CD1c-positive myeloid dendritic cell (primary cell): Measurements from ENCODE around the gene PHLDA1.

Source experiments
- DNase-seq: peaks from one replicate; pipeline ENCODE4 v3.0.0-alpha.2; 2016; ENCODE audit errors: extremely low spot score

PHLDA1 gene

GRCh38 chr12:76037130-76038103 lies 5.8 kb upstream of the PHLDA1 start:
- peak; percentile 81 for DNase-seq

- no peak for DNase-seq
These were observed 3.5 kb upstream of the PHLDA1 start for GRCh38 chr12:76035045-76035444.

DNA sequence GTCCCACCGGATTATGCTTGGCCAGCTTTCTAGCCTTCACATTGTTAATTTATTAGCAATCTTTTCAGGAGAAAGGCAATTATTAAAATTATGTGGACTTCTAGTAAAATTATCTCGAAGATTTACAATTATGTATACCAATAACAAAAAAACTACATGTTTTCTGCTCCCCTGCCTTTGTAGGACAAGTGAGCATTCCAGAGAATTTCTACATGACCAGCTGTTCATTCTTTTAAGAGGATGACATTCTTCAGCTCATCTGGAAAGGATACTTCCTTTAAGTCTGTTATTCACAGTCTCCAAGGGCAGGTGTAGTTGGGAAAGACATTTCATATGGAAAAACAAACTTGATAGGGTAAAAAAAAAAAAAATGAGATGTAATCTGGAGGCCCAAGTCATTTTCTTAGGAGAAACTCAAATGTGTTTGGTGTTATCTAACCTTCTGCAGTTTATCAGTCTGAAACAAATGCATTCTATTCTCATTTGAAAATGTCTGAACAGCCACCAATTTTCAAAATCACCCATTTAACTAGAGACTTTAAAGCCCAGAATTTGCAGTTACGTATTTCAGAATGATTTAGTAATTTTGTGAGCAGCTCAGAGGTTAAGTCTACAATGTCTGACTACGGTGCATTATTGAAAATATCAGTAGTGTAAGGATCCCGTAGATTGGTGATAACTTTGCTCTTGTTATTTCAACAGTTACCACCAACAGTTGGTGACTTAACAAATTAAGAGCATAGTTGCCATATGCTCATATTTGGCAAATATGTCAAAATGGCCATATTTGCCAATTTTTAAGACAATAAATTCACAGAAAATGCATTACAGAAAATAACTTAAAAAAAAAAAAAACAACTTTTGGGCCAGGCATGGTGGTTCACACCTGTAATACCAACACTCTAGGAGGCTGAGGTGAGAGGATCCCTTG lies 1.8 kb upstream of the PHLDA1 start:
- DNase-seq, result no peak

DNA sequence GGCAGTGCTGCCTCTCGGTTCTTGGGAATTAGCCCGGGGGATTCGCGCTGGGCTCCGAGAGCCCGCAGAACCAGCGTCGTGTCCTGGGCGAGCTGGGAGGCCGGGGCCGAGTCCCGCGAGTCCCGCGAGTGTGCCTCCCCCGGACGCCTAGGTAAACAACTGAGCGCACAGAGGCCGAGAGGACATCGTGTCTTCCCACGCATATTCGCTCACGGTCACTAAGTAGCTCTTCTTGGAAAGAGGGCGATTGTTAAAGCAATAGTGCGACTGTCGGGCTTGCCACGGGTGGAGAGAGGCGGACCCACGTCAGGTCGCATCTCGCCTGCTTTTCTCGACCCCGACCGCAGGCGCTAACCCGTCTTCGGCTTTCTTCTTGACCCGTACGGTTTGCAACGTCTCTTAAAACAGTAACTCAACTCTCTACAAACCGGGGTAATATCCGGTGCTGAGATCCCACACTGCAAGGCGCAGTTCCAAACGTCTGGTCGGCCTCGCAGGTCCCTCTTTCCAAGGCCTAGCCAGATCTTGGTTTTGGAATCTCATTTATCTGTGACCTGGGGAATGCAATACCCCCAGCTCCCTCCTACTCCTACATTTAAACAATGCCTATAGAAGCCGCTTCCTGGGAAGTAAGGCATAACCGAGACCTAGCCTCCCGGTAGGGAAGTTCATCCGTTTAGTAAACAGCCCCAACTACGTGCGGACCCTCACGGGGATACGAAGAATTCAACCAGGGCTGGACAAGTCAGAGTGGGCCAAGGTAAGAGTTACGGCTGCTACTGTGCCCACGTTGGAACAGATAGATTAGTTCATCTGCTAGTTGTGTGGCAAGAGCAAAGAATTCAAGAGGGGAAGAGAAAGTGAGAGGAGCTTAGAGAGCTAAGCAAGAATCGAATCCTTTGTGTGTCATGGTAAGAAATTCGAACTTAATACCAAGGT lies 736 bp upstream of the PHLDA1 start:
- peak; percentile 86 for DNase-seq

GRCh38 chr12:76031081-76031413 lies 529 bp downstream of the PHLDA1 start:
- no peak for DNase-seq

DNA sequence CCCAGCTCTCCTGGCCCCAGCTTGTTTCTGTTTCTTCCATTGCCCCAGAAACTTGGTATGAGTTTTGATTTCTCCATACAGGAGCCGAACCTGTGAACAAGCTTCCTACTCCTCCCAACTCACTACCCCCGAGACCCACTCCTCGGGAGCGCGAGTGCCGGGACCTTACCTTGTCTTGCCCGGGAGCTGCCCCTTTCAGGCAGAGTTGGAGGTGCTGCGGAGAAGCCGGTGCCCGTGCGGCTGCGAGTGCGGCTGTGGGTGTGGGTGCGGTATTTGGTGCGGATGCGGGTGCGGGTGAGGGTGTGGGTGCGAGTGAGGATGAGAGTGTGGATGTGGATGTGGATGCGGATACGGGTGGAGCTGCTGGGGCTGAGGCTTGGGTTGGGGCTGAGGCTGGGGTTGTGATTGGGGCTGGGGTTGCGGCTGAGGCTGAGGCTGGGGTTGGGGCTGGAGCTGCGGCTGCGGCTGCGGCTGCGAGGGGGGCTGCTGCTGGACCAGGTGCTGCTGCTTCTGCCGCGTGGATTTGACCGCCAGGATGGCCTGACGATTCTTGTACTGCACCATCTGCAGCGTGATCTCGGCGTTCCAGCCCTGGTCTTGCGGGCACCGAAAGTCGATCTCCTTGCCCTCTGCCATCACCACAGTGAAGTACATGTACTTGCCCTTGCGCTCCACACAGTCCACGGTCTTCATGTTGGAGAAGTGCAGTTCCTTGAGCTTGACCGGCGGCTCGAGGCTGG lies 1.1 kb downstream of the PHLDA1 start:
- DNase-seq, result no peak

DNA sequence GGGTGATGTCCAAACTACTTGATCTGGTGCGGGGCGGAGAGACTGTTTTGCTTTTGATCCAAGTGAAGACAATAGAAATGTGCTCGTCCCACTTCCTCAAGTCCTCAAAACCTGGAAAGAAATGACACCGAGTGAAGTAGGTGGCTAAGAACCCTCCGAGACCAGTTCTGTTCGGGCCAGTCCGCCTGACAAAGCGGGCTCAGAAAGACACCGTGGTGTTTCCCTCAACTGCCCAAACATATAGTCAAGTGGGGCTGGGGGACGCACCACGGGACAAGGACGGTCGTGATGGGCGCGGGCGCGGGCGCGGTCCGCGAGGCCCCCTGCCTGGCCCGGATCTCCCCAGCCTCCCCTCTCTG lies 1.6 kb downstream of the PHLDA1 start:
- peak; percentile 62 for DNase-seq

DNA sequence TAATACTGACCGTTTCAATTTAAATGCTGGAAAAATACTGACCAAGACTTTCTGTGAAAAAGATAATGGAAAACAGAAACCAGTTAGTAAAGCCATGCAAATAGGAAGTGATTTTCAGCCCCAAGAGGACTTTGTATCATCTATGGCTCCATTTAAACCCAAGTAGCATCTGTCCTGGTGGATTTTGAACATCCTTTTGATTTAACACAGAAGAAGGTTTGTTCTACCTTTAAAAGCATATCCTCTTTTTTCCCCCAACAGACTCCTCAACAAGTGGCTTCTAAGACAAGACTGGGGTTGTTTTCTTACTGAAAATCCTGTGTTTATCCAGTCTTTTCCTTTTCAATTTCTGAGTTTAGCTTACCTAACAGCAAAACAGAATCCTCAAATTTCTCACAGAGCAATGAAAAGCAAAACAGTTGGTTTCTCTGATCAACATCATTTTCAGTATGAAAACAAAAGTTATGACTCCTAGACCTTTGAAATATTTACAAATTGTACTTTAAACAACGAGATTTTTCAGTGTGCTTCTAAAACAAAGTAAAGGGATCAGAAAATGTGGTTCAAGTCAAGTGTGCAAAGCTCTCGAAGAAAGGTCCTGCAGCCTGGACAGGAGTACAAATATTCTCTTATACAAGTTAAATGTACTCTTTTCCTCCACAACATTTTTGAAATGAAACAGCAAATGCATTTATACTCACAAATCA lies 2.9 kb downstream of the PHLDA1 start:
- DNase-seq, result peak; percentile 21

GRCh38 chr12:76026643-76027063 lies 4.9 kb downstream of the PHLDA1 start:
- DNase-seq, result no peak

DNA sequence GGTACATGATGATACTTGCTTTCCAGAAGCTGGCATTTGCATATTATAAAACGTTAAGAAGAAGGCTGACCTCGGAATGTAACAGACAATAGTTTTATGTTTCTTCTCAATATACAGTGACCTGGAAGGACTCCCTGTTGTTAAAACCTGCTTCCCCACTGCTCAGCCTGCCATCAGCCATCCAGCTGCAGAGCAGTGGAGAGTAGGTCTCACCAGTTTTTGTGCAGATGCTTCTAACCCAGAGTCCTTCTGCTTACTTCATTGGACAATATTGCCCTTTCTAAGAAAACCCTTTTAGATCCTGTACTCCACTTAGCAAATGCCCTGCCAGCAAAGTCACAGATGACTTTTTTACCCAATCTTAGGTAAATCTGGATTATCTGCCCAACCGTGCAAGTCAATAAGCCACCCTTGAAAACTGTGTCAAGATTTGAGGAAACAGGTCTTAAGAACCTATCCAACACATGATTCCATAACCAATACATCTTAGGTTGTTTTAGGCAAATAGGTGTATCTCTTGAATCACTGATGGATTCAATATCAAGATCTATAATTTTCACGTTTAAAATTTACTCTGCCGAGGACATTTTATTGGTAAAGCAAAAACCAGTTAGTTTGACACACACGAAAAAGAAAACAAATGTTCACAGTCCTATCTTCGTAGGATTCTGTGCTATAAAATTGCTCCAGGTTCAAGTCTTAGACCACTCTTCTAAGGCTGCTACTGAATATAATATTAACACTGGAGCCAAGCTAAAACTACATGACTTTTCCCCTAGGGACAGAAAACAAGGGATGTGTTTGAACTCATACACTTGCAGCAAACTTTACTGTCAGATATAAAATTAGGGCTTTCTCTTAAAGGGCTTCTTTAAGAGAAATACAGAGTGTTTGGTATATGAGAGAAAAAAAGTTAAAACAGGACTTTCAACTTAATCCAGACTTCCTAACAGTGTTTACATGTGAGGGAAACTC lies 5.7 kb downstream of the PHLDA1 start:
- peak; percentile 16 for DNase-seq

DNA sequence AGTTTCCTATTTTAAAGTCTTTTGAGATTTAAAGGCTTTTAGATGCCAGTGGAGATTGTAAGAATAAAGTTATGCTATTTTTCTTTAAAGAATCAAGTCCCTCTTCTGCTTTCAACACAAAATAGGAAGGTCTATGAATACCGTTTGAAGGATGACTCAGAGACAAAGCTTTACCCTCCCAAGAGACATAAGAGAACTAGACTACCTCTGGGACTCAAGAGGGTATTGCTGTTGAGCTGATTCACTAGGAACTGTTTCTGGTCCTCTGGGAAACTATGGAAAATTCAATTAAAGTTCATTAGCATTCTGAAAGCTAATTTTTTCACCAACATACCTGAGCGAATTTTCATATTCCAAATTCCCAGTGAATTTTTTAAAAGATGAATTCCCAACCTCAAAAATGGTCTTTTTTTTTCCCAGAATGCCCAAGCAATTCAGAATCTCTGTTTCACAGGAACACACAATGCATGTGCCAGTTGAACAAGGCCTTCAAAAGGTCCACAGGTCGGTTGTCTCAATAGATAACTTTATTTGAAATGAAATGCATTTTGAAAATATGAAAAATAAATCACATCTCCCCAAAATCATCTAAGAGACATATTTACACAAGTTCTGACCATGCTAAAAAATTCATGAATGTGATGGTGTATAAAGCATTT lies 6.5 kb downstream of the PHLDA1 start:
- peak; percentile 76 for DNase-seq

- no peak for DNase-seq
These were observed 7.3 kb downstream of the PHLDA1 start for GRCh38 chr12:76024102-76024781.

DNA sequence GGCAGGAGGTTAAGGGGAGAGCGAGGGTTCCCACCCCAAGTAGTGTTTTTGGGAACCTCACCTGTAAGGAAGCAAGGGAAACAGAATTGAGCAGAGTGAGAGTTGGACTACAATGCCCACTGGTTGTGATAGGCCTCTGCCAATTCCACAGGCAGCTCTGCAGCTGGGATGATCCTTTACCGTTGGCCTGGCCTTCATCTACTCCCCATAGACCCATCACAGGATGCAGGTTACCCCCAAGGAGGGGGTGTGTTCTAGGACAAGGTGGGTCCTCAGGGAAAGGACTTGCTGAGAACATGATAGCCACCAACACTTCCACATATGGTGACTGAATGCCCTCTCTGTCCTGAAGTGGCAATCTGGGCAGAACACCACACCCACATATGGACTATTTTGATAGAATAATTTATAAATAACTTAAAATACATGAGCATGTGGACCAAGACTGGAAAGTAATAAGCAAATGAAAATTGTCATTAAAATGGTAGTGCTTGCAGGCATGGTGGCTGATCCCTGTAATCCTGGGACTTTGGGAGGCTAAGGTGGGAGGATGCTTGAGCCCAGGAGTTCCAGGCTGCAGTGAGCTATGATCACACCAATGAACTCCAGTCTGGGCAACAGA lies 8.4 kb downstream of the PHLDA1 start:
- DNase-seq, result no peak

DNA sequence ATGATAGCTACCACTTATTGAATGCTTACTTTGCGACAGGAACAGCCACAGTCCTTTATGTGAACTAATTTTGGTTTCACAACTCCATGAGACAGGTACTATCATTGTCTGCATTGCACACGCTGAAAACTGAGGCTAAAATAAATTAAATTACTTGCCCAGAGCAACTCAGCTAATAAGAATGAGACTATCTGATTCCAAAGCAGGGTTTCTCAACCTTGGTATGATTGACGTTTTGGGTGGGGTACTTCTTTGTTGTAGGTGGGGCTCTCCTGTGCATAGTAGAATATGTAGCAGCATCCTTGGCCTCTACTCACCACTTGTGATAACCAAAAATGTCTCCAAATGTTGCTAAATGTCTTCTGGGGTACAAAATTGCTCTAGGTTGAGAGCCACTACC lies 9.1 kb downstream of the PHLDA1 start:
- no peak for DNase-seq

- DNase-seq, result peak; percentile 89
These were observed 10.6 kb downstream of the PHLDA1 start for GRCh38 chr12:76020731-76021672.

GRCh38 chr12:76020281-76020680 lies 11.3 kb downstream of the PHLDA1 start:
- peak; percentile 80 for DNase-seq
